ENCODE measurements around the gene ROBO1. TPM values are rescaled to one million over a fixed set of nuclear protein-coding genes. Genes with fewer than 3 reads are reported as not detected.

Gene ROBO1
- total RNA-seq, 1 experiment from 2014 or later, result 67.6 TPM

GRCh38 chr3:79202471-79203143, 565.2 kb downstream of the ROBO1 start:
- intact Hi-C loops (cut with micrococcal nuclease; ENCODE audit: unreplicated experiment), result no loop called here
- Histone ChIP-seq H3K36me3 (ENCODE audit: insufficient read depth, low read length, poor library complexity, severe bottlenecking) (no peaks in the 10 kb centered on the region), H3K9me3 (ENCODE audit: low read depth, low read length, poor library complexity, severe bottlenecking) (no peaks in the 10 kb centered on the region), H3K4me1 (ENCODE audit: insufficient read depth, low read length, poor library complexity, severe bottlenecking) (no peaks in the 10 kb centered on the region), H3K27me3 (replicated peaks; ENCODE audit: insufficient read depth, low read depth, low read length, poor library complexity) (no peaks in the 10 kb centered on the region), H3K4me3 (ENCODE audit: low read depth, low read length, poor library complexity, severe bottlenecking) (no peak overlapping the region), H3K27ac (ENCODE audit: low read depth, low read length, poor library complexity, severe bottlenecking) (no peak overlapping the region)
- BruUV-seq (replicated peaks), result no TSS peak
- ChIA-PET POLR2A (ENCODE audit: low non-redundant PET) (interaction anchor here (0.6 kb wide), 1 partner anchor 23 kb away, joined by 5 read pairs; no protein-coding TSS in a partner anchor), CTCF (no interaction called here)
- no peak for TF ChIP-seq EZH2 (IDR thresholded peaks at IDR 0.05; ENCODE audit: borderline replicate concordance, low read depth, low read length, poor library complexity, severe bottlenecking)
- TF ChIP-seq, protein P1, sequence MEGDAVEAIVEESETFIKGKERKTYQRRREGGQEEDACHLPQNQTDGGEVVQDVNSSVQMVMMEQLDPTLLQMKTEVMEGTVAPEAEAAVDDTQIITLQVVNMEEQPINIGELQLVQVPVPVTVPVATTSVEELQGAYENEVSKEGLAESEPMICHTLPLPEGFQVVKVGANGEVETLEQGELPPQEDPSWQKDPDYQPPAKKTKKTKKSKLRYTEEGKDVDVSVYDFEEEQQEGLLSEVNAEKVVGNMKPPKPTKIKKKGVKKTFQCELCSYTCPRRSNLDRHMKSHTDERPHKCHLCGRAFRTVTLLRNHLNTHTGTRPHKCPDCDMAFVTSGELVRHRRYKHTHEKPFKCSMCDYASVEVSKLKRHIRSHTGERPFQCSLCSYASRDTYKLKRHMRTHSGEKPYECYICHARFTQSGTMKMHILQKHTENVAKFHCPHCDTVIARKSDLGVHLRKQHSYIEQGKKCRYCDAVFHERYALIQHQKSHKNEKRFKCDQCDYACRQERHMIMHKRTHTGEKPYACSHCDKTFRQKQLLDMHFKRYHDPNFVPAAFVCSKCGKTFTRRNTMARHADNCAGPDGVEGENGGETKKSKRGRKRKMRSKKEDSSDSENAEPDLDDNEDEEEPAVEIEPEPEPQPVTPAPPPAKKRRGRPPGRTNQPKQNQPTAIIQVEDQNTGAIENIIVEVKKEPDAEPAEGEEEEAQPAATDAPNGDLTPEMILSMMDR (conservative IDR thresholded peaks at IDR 0.05; ENCODE audit: low read depth, low read length), result no peak
- no peak for DNase-seq (ENCODE audit: low spot score)

DNA sequence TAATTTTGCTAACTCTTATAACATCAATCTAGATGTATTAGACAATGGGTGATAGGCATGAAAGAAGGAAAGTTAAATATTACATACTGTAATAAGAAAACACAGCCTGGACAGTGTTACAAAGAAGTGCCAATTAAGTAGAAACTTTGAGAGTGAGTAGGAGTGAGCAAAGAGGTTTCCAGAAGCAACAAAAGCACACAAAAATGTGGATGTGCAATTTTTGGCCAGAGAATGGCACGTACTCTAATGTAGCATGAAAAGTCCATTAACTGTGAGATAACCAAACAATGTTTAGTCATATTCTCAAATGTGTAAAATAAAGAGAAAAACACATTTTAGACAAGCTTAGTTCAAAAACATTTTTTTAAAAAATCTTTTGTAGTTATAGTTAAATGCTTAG, 567.3 kb downstream of the ROBO1 start:
- Histone ChIP-seq H3K4me3 (ENCODE audit: low read depth, low read length, poor library complexity, severe bottlenecking) (no peak overlapping the region), H3K27me3 (replicated peaks; ENCODE audit: insufficient read depth, low read depth, low read length, poor library complexity) (no peaks in the 10 kb centered on the region), H3K4me1 (ENCODE audit: insufficient read depth, low read length, poor library complexity, severe bottlenecking) (no peaks in the 10 kb centered on the region), H3K9me3 (ENCODE audit: low read depth, low read length, poor library complexity, severe bottlenecking) (no peaks in the 10 kb centered on the region), H3K27ac (ENCODE audit: low read depth, low read length, poor library complexity, severe bottlenecking) (no peak overlapping the region), H3K36me3 (ENCODE audit: insufficient read depth, low read length, poor library complexity, severe bottlenecking) (no peaks in the 10 kb centered on the region)
- POLR2A ChIA-PET (ENCODE audit: low non-redundant PET), result no interaction called here
- CTCF ChIA-PET, result no interaction called here
- BruUV-seq (replicated peaks), result no TSS peak
- DNase-seq (ENCODE audit: low spot score), result no peak
- intact Hi-C loops (cut with micrococcal nuclease; ENCODE audit: unreplicated experiment), result no loop called here
- no peak for TF ChIP-seq EZH2 (IDR thresholded peaks at IDR 0.05; ENCODE audit: borderline replicate concordance, low read depth, low read length, poor library complexity, severe bottlenecking)

- no peak overlapping the region for H3K4me3 ChIP-seq (ENCODE audit: low read depth, low read length, poor library complexity, severe bottlenecking)
- no peaks in the 10 kb centered on the region for H3K36me3 ChIP-seq (ENCODE audit: insufficient read depth, low read length, poor library complexity, severe bottlenecking)
- no TSS peak for BruUV-seq (replicated peaks)
- POLR2A ChIA-PET (ENCODE audit: low non-redundant PET), result no interaction called here
- DNase-seq (ENCODE audit: low spot score), result no peak
- no peak overlapping the region for H3K27ac ChIP-seq (ENCODE audit: low read depth, low read length, poor library complexity, severe bottlenecking)
- intact Hi-C loops (cut with micrococcal nuclease; ENCODE audit: unreplicated experiment), result no loop called here
- no peaks in the 10 kb centered on the region for H3K9me3 ChIP-seq (ENCODE audit: low read depth, low read length, poor library complexity, severe bottlenecking)
- H3K4me1 ChIP-seq (ENCODE audit: insufficient read depth, low read length, poor library complexity, severe bottlenecking), result no peaks in the 10 kb centered on the region
- no peak for TF ChIP-seq EZH2 (IDR thresholded peaks at IDR 0.05; ENCODE audit: borderline replicate concordance, low read depth, low read length, poor library complexity, severe bottlenecking)
- TF ChIP-seq, protein P1 (conservative IDR thresholded peaks at IDR 0.05; ENCODE audit: low read depth, low read length), result no peak
- no peaks in the 10 kb centered on the region for H3K27me3 ChIP-seq (replicated peaks; ENCODE audit: insufficient read depth, low read depth, low read length, poor library complexity)
- CTCF ChIA-PET, result no interaction called here
Measured at GRCh38 chr3:79199966-79200365, 567.8 kb downstream of the ROBO1 start.

GRCh38 chr3:79187426-79187825, 580.4 kb downstream of the ROBO1 start:
- POLR2A ChIA-PET (ENCODE audit: low non-redundant PET), result no interaction called here
- intact Hi-C loops (cut with micrococcal nuclease; ENCODE audit: unreplicated experiment), result no loop called here
- H3K4me3 ChIP-seq (ENCODE audit: low read depth, low read length, poor library complexity, severe bottlenecking), result no peak overlapping the region
- H3K27ac ChIP-seq (ENCODE audit: low read depth, low read length, poor library complexity, severe bottlenecking), result no peak overlapping the region
- no peaks in the 10 kb centered on the region for H3K4me1 ChIP-seq (ENCODE audit: insufficient read depth, low read length, poor library complexity, severe bottlenecking)
- H3K9me3 ChIP-seq (ENCODE audit: low read depth, low read length, poor library complexity, severe bottlenecking), result no peaks in the 10 kb centered on the region
- H3K27me3 ChIP-seq (replicated peaks; ENCODE audit: insufficient read depth, low read depth, low read length, poor library complexity), result no peaks in the 10 kb centered on the region
- no peak for DNase-seq (ENCODE audit: low spot score)
- TF ChIP-seq EZH2 (IDR thresholded peaks at IDR 0.05; ENCODE audit: borderline replicate concordance, low read depth, low read length, poor library complexity, severe bottlenecking), result no peak
- TF ChIP-seq, protein P1 (conservative IDR thresholded peaks at IDR 0.05; ENCODE audit: low read depth, low read length), result no peak
- no peaks in the 10 kb centered on the region for H3K36me3 ChIP-seq (ENCODE audit: insufficient read depth, low read length, poor library complexity, severe bottlenecking)
- BruUV-seq (replicated peaks), result no TSS peak
- CTCF ChIA-PET, result no interaction called here

Measured in A673 (cell line).